K562 (cell line): ENCODE data around the gene DPH1. TPM values are rescaled to one million over a fixed set of nuclear protein-coding genes. Genes with fewer than 3 reads are reported as not detected.

Experiments
- ASH1L ChIP-seq: fragments of 450-650 bp; IDR thresholded peaks from 2 replicates; pipeline ENCODE4 v1.6.1; 2018; ENCODE audit warnings: borderline replicate concordance, mild to moderate bottlenecking, low read depth; ENCODE audit not compliant: partially characterized antibody
- ATF1 ChIP-seq, 2 experiments: fragments of 450-650 bp in 1 of 2; IDR thresholded peaks; 2 replicates each; pipeline ENCODE4 v1.6.1; 2016; ENCODE audit warnings: missing compliant biosample characterization in 1 of 2, missing genetic modification characterization in 1 of 2
- CBFB ChIP-seq: sonication (generic); formaldehyde crosslinking; IDR thresholded peaks from 2 replicates; pipeline ENCODE4 v1.4.0; 2020; ENCODE audit warnings: mild to moderate bottlenecking, missing genetic modification reagents
- CXXC5 ChIP-seq: fragments of 250-450 bp; sonication (Bioruptor Pico); IDR thresholded peaks from 2 replicates; pipeline ENCODE4 v1.8.0; 2022; ENCODE audit warnings: inconsistent platforms, mild to moderate bottlenecking, moderate library complexity
- DACH1 ChIP-seq: fragments of 450-650 bp; IDR thresholded peaks from 2 replicates; pipeline ENCODE4 v1.6.1; 2018; ENCODE audit not compliant: partially characterized antibody
- FOXJ3 ChIP-seq: sonication (generic); formaldehyde crosslinking; IDR thresholded peaks from 2 replicates; pipeline ENCODE4 v1.4.0; 2020; ENCODE audit warnings: mild to moderate bottlenecking, missing genetic modification reagents
- KLF6 ChIP-seq: fragments of 250-450 bp; sonication (Bioruptor Pico); IDR thresholded peaks from 2 replicates; pipeline ENCODE4 v1.4.0; 2020; ENCODE audit warnings: mild to moderate bottlenecking, moderate library complexity, borderline replicate concordance
- L3MBTL2 ChIP-seq: fragments of 450-650 bp; IDR thresholded peaks from 2 replicates; pipeline ENCODE4 v1.6.1; 2016; ENCODE audit warnings: mild to moderate bottlenecking, moderate library complexity
- LARP7 ChIP-seq: fragments of 450-650 bp; IDR thresholded peaks from 2 replicates; pipeline ENCODE4 v1.6.1; 2016
- MAFG ChIP-seq: fragments of 450-650 bp; conservative IDR thresholded peaks from 2 replicates; pipeline ENCODE4 v1.6.1; 2016; ENCODE audit warnings: missing genetic modification characterization, missing compliant biosample characterization
- NFIC ChIP-seq: fragments of 450-650 bp; IDR thresholded peaks from 2 replicates; pipeline ENCODE4 v1.6.1; 2017; ENCODE audit warnings: mild to moderate bottlenecking, inconsistent platforms
- TCF3 ChIP-seq: sonication (generic); formaldehyde crosslinking; IDR thresholded peaks from 2 replicates; pipeline ENCODE4 v1.4.0; 2020; ENCODE audit warnings: mild to moderate bottlenecking, missing genetic modification reagents
- ZC3H11A ChIP-seq: IDR thresholded peaks from 2 replicates; pipeline ENCODE4 v1.6.1; 2012; ENCODE audit warnings: low read depth, low read length, improper control_type of control experiment
- ZKSCAN8 ChIP-seq: fragments of 200-800 bp; sonication (Bioruptor generic); IDR thresholded peaks from 2 replicates; pipeline ENCODE4 v1.6.1; 2016; ENCODE audit warnings: missing genetic modification characterization, missing compliant biosample characterization
- ZNF121 ChIP-seq: sonication (generic); formaldehyde crosslinking; conservative IDR thresholded peaks from 2 replicates; pipeline ENCODE4 v1.8.0; 2022; ENCODE audit warnings: missing genetic modification reagents
- ZNF23 ChIP-seq: fragments of 250-450 bp; sonication (Bioruptor Pico); IDR thresholded peaks from 2 replicates; pipeline ENCODE4 v1.4.0; 2020; ENCODE audit warnings: mild to moderate bottlenecking
- ZNF75A ChIP-seq: fragments of 450-650 bp; formaldehyde crosslinking; IDR thresholded peaks from 2 replicates; pipeline ENCODE4 v1.4.0; 2020; ENCODE audit warnings: mild to moderate bottlenecking
- polyA plus RNA-seq, 8 experiments: library from polyadenylated mRNA; depleted of rRNA in 4 of 8; stranded (reverse) in 5 of 8; unstranded in 3 of 8; fragments of >200 nt; fragmentation: Nextera tagmentation in 2 of 8; fragmentation: Illumina TruSeq in 1 of 8; extraction: Ambion mirVana in 2 of 8; extraction: Trizol in 1 of 8; gene quantifications; 2 replicates each; pipeline versions ENCODE4 v1.2.1 to v1.2.3, GENCODE V29; 2011 to 2014; ENCODE audit warnings: inconsistent platforms in 1 of 8, missing spikeins in 1 of 8
- total RNA-seq, 7 experiments: library from RNA; depleted of rRNA in 6 of 7; stranded (reverse); fragments of >200 nt in 6 of 7; fragmentation: Illumina TruSeq in 2 of 7; extraction: Trizol in 2 of 7; gene quantifications; 2 replicates each; pipeline versions ENCODE4 v1.2.1 to v1.2.3, GENCODE V29; 2011 to 2021; ENCODE audit warnings: low replicate concordance in 1 of 7
- TF ChIP-seq, protein P1 (sequence below): fragments of 250-450 bp; sonication (Bioruptor Pico); IDR thresholded peaks from 2 replicates; pipeline ENCODE4 v1.8.0; 2022; ENCODE audit warnings: moderate library complexity, mild to moderate bottlenecking, inconsistent platforms
- TF ChIP-seq, protein P2 (sequence below), 2 experiments: fragments of 250-450 bp in 1 of 2; fragments of 450-650 bp in 1 of 2; sonication (Bioruptor Pico) in 1 of 2; IDR thresholded peaks; 2 replicates each; pipeline versions ENCODE4 v1.6.1 to v1.8.0; 2016 to 2021; ENCODE audit warnings: mild to moderate bottlenecking in 2 of 2, moderate library complexity in 2 of 2, missing compliant biosample characterization in 1 of 2, missing genetic modification characterization in 1 of 2
- TF ChIP-seq, protein P3 (sequence below): IDR thresholded peaks from 2 replicates; pipeline ENCODE4 v1.6.1; 2016; ENCODE audit warnings: missing genetic modification characterization, missing compliant biosample characterization
- TF ChIP-seq, protein P4 (sequence below): fragments of 250-450 bp; sonication (Bioruptor Pico); IDR thresholded peaks from 2 replicates; pipeline ENCODE4 v1.5.0; 2021; ENCODE audit warnings: mild to moderate bottlenecking, moderate library complexity

The DPH1 gene
- total and polyA plus RNA-seq, 9 of the 15 experiments (the other 6 are each of a cell fraction or from before 2014, with no cell fraction given) = 0.42 to 40.6 (median 20.2) TPM

DNA sequence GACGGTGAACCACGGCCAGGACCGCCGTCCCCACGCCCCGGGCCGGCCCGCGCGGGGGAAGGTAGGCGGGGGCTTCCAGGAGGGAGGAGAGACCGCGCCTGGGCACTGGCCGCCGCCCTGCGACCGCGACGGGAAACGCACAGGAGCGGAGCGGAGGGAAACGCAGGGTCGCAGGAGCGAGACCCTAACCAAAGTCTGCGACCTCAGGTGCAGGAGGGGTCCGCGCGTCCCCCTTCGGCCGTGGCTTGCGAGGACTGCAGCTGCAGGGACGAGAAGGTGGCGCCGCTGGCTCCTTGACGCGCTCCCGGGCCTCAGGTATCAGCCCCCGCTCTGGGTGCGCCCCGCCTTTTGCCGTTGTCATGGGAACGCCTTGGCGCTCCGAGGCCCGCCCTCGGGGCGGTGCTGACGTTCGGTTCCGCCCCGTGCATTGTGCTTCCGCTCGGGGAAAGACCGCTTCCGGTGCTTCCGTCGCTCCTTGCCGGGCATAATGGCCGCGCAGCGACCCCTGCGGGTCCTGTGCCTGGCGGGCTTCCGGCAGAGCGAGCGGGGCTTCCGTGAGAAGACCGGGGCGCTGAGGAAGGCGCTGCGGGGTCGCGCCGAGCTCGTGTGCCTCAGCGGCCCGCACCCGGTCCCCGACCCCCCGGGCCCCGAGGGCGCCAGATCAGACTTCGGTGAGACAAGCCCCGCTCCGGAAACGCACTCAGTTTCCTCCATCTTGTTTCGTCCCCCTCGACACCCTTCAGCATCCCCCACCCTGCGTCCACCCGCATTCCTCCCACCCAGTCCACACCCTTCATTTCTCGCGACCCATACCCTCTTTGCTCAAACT is 11.8 kb downstream of the DPH1 start, which contains the start of gene OVCA2 (continued):
- TF ChIP-seq ZNF75A (CRISPR knock-in tag) = no peak
- peak; percentile 70 for TF ChIP-seq CXXC5 (CRISPR knock-in tag)
- TF ChIP-seq ASH1L = no peak
- no peak for TF ChIP-seq ATF1 (CRISPR knock-in tag; IDR thresholded peaks at IDR 0.05)
- TF ChIP-seq ATF1 (tag; IDR thresholded peaks at IDR 0.05) = peak; percentile 83
- no peak for TF ChIP-seq KLF6 (CRISPR knock-in tag)
- TF ChIP-seq, protein P1, sequence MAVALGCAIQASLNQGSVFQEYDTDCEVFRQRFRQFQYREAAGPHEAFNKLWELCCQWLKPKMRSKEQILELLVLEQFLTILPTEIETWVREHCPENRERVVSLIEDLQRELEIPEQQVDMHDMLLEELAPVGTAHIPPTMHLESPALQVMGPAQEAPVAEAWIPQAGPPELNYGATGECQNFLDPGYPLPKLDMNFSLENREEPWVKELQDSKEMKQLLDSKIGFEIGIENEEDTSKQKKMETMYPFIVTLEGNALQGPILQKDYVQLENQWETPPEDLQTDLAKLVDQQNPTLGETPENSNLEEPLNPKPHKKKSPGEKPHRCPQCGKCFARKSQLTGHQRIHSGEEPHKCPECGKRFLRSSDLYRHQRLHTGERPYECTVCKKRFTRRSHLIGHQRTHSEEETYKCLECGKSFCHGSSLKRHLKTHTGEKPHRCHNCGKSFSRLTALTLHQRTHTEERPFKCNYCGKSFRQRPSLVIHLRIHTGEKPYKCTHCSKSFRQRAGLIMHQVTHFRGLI (CRISPR knock-in tag) = no peak
- no peak for TF ChIP-seq ZC3H11A
- TF ChIP-seq MAFG (tag) = no peak
- no peak for TF ChIP-seq TCF3 (CRISPR knock-in tag)
- no peak for TF ChIP-seq FOXJ3 (CRISPR knock-in tag)
- TF ChIP-seq, protein P2, sequence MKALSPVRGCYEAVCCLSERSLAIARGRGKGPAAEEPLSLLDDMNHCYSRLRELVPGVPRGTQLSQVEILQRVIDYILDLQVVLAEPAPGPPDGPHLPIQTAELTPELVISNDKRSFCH (CRISPR knock-in tag; IDR thresholded peaks at IDR 0.05) = no peak
- TF ChIP-seq, protein P2 (tag; IDR thresholded peaks at IDR 0.05) = 0 out of 2 replicates have a peak, but pooled peaks have one; percentile 32
- TF ChIP-seq ZKSCAN8 = no peak
- no peak for TF ChIP-seq L3MBTL2
- TF ChIP-seq CBFB (CRISPR knock-in tag) = no peak
- TF ChIP-seq, protein P3, sequence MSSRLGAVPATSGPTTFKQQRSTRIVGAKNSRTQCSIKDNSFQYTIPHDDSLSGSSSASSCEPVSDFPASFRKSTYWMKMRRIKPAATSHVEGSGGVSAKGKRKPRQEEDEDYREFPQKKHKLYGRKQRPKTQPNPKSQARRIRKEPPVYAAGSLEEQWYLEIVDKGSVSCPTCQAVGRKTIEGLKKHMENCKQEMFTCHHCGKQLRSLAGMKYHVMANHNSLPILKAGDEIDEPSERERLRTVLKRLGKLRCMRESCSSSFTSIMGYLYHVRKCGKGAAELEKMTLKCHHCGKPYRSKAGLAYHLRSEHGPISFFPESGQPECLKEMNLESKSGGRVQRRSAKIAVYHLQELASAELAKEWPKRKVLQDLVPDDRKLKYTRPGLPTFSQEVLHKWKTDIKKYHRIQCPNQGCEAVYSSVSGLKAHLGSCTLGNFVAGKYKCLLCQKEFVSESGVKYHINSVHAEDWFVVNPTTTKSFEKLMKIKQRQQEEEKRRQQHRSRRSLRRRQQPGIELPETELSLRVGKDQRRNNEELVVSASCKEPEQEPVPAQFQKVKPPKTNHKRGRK (tag) = no peak
- TF ChIP-seq DACH1 = no peak
- TF ChIP-seq ZNF23 (CRISPR knock-in tag) = no peak
- TF ChIP-seq, protein P4, sequence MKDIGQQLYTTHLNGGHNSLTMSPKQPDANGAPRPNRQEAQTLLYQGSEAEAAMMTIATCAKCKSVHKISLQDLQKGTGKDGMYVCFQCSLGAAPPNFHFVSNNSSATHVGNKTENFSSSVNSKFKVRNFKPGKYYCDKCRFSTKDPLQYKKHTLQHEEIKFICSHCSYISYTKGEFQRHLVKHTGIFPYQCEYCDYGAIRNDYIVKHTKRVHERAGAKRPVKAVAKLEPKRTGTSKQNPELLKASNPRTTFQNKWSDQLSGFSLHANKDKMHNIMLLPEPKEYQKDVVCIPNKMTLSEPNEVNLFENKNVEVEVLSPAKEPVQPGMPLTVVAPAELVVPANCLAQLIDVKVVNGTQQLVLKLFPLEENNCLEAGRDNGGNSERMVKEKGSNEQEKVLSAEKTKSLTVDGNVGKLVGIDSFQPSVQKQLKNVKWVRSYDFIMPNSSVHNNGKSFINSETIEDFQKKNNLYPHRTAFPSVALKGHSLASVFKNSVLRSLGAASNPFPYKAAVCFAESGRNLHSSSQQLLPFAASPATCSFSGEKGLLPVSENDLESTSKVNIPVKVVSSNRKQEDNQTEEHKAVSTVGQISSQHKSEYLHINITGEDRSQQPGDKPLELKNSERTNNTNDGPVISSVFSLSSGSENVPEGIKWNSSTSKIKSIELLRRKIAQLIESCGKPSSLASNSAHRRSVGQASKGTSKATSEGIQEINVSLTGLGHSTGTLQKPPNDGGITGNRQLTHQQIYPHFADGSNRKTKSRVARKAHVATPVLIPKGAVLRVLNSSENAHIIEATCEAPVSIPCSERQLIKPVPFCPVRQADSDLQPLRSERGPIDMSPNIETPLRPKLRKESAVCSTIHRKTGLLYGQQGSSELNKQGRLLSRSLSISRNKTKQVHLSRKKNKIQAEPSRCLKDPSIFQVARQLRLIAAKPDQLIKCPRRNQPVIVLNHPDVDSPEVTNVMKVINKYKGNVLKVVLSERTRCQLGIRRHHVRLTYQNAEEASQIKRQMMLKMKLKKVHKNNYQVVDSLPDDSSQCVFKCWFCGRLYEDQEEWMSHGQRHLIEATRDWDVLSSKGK (CRISPR knock-in tag) = no peak
- TF ChIP-seq ZNF121 (CRISPR knock-in tag) = no peak
- no peak for TF ChIP-seq NFIC
- no peak for TF ChIP-seq LARP7
